GM18502 (cell line): ENCODE results near the gene DEFB126.
"Not testable (repeated sequence)": the region's sequence is repeated elsewhere in the genome, so short reads cannot be mapped to it uniquely, and the experiment has no call there.

ENCODE experiments used
- ATAC-seq: cut with Tn5 transposase; IDR thresholded peaks from one replicate; pipeline ENCODE4 v1.9.1; 2021; ENCODE audit warnings: mild to moderate bottlenecking; ENCODE audit not compliant: unreplicated experiment, poor library complexity

The DEFB126 gene, protein sequence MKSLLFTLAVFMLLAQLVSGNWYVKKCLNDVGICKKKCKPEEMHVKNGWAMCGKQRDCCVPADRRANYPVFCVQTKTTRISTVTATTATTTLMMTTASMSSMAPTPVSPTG

DNA sequence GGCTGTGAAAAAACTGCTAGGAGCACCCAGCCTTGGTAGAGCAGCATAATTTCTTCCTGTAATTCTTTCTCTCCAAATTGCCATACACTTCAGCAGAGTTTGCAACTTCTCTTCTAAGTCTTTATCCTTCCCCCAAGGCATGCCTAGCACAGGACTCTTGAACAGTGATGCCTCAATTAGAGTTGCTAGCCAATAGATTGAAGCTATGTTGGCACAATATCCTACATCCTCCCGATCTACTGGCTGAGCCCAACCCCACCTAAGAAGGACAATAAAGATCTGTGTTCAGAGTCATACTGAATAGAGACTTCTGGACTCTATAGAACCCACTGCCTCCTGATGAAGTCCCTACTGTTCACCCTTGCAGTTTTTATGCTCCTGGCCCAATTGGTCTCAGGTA is at the start of gene DEFB126:
Gene DEFB126, plus strand, starts transcription at position 301 of the 400 bp plus-strand sequence. Its CDS starts 39 bp downstream, at position 340.
- no peak for ATAC-seq

DNA sequence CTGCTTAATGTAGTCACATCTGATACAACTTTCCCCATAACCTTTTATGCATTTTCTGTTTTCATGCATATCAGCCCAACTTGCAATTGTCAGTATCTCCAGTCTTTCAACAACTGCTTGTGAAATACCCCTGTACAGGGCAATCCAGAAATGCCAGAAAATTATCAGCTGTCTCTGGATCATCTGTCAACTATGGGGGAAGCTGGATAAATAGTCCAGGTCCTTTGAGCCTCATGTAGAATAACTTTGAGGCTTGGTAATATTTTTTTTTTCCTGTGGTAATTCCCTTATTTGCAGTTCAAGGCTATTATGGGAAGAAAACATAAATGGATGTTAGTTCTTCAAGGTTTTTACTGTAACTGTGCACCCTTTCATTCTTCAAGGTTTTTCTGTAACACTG is 48.7 kb upstream of the DEFB126 start:
- ATAC-seq = no peak

DNA sequence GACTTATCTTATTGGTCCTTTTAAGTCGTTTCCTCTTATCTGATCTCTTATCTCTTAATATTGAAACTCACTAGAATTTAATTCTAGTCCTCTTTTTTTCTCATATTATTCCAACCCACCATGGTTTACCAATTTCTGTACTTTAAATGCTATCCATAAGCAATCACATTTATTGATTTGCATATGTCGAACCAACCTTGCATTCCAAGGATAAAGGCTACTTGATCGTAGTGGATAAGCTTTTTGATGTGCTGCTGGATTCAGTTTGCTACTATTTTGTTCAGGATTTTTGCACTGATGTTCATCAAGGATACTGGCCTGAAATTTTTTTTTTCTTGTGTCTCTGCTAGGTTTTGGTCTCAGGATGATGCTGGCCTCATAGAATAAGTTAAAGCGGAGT is 47.2 kb upstream of the DEFB126 start:
- ATAC-seq = no peak

DNA sequence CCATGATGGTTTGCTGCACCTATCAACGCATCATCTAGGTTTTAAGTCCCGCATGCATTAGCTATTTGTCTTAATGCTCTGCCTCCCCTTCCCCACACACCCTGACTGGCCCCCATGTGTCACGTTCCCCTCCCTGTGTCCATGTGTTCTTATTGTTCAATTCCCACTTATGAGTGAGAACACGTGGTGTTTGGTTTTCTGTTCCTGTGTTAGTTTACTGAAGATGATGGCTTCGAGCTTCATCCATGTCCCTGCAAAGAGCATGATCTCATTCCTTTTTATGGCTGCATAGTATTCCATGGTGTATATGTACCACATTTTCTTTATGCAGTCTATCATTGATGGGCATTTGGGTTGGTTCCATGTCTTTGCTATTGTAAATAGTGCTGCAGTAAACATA is 44.7 kb upstream of the DEFB126 start:
- not testable (repeated sequence) for ATAC-seq

DNA sequence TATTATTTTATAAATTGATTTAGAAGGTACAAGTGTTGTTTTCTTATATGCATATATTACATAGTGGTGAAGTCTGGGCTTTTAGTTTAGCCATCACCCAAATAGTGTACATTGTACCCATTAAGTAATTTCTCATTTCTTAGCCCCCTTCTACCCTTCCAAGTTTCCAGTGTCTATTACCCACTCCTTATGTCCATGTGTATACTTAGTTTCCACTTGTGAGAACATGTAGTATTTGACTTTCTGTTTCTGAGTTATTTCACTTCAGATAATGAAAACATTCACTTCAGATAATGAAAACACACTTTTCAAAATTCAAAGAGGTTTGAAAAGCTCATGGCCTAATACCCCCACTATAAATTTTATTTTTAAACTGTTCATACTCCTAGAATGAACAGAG is 40.4 kb upstream of the DEFB126 start:
- no peak for ATAC-seq

DNA sequence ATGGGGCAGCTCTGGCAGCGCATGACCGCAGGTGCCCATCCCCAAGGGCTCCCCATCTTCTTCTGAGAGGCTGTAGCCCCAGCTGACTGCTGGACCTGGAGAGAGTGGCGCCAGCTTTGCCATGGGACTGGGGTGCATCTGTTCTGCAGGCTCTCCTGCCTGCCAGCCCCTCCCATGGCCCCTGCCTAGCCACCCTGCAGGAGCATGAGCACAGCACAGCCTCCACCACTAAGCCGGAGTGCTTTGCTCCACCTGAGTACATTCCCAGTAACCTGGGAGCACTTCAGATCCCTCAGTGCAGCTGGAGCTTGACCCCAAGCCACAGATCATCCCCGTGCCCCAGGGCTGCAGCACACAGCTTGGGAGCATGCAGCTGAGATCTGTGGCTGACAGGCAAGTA is 38.9 kb upstream of the DEFB126 start:
- ATAC-seq = no peak

DNA sequence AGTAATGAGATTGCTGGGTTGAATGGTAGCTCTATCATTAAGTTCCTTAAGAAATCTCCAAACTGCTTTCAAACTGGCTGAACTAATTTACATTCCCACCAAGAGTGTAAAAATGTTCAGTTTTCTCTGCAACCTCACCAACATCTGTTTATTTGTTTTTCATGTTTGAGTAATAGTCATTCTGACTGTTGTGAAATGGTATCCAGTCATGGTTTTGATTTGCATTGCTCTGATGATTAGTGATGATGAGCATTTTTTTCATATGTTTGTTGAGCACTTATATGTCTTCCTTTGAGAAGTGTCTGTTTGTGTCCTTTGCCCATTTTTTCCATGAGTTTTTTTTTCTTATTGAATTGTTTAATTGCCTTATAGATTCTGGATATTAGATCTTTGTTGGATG is 30.0 kb upstream of the DEFB126 start:
- ATAC-seq = no peak

DNA sequence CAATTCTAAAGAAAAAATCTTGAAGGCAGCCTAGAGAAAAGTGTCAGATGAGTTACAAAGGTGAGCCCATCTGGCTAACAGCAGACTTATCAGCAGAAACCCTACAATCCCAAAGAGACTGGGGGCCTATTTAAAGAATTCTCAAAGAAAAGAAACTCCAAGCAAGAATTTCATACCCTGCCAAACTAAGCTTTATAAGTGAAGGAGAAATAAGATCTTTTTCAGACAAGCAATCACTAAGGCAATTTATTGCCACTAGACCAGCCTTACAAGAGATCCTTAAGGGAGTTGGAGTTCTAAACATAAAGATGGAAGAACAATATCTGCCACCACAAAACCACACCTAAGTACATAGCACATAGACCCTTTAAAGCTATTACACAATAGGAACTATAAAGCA is 24.9 kb upstream of the DEFB126 start:
- ATAC-seq = no peak

DNA sequence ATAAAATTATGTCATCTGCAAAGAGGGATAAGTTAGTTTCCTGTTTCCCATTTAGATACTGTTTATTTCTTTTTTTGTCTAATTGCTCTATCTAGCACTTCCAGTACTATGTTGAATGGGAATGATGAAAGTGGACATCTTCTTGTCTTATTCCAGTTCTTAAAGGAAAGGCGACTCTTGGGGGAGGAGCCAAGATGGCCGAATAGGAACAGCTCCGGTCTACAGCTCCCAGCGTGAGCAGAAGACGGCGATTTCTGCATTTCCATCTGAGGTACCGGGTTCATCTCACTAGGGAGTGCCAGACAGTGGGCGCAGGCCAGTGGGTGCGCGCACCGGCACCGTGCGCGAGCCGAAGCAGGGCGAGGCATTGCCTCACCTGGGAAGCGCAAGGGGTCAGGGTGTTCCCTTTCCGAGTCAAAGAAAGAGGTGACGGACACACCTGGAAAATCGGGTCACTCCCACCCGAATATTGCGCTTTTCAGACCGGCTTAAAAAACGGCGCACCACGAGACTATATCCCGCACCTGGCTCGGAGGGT is 12.5 kb upstream of the DEFB126 start:
- not testable (repeated sequence) for ATAC-seq

DNA sequence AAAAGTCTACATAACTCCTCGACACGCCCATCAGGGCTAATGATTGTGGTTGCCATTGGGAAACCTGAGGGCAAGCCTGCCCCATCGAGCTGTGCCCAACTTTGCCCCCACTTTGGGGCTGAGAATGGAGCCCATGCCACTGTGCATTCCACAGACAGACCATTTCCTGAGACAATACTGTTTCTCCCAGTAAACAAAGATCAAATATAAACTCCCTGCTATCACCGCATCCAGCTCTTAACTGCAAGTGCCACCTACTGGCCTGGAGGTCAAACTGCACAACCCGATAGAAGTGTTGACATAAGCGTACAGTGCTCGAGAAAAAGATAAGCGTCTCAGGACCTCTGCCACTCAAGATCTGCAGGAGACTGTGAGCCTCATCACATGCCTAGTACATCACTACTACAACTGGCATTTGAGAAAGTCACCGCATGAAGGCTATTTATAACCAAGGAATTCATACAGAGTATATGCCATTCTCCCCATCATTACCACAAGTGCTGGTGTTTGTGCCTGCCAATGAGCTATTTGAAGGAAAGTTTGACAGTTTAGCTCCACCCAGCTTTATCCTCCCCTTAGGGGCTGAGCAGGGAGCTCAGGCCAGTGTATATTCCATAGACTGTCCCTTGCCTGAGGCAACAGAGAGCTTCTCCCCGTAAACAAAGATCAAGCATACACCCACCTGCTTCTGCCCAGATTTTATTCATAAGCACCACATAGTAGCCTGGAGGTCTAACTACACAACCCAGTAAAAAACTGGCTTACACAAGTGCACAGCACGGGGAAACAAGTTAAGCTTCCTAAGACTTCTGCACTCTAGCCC is 4.5 kb upstream of the DEFB126 start:
- no peak for ATAC-seq

DNA sequence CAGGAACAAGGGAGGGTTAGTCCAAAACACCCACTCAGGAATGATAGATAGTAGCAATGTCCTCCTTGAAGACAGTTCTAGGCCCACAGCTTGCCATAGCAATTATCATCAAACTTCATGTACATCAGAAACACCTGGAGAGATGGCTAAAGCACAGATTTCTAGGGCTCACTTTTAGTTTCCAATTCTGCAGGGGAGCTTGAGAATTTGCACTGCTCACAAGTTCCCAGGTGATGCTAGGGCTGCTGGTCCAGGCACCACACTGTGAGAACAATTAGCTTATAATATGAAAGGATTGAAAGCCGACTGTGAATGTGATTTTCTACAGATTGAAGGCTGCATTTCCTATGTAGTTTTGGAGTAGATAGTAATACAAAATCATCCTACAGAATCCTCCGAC is 3.5 kb downstream of the DEFB126 start:
- ATAC-seq = no peak

DNA sequence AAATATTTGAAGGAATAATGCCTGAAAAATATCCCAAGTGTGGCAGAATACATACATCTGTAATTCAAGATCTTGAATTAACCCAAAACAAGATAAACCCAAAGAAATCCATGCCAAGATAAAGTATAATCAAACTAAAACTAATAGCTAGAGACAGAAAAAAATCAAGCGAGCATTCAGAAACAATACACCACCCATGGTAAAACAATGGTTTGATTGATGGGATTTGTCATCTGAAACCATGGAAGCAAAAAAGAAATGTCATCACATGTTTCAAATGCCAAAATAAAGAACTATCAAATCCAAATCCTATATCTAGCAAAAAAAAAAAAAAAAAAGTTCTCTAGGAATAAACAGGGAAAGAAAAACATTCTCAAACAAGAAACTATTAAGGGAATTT is 9.7 kb downstream of the DEFB126 start:
- no peak for ATAC-seq

DNA sequence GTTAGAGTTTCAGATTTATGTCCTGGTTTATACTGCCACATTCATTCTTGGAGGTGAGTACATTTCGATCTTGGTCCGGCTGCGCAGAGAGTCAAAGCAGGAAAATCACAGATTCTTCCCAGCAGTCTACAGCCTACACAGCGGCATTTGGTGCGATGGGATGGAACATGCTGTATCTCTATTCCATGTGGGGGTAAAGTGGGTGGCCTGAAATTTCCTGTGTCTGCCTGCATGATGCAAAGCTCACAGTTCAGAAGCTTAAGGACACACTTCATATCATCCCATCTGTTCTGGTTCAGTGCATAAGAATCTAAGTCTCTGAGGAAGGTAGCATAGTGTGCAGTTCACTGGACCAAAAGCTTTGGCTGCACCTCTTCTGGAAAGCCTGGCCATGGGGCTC is 14.8 kb downstream of the DEFB126 start, which contains the start of gene DEFB127:
Gene DEFB127, plus strand, starts transcription at position 301 of the 400 bp plus-strand sequence. Its CDS starts 91 bp downstream, at position 392.
- no peak for ATAC-seq

DNA sequence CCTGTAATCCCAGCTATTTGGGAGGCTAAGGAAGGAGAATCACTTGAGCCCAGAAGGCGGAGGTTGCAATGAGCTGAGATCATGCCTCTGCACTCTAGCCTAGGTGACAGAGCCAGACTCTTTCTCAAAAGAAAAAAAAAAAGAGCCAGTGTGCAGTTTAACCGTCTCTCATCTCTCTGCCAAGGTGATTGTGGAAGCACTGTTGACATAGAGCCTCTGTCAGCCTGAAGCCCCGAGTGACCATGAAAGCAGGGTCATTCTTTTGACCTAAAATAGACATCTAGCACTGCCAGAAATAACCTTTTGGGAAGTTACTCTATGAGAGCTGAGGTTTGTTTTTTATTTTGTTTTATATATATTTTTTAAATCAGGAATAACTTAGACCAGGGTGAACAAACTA is 22.2 kb downstream of the DEFB126 start:
- ATAC-seq = no peak

DNA sequence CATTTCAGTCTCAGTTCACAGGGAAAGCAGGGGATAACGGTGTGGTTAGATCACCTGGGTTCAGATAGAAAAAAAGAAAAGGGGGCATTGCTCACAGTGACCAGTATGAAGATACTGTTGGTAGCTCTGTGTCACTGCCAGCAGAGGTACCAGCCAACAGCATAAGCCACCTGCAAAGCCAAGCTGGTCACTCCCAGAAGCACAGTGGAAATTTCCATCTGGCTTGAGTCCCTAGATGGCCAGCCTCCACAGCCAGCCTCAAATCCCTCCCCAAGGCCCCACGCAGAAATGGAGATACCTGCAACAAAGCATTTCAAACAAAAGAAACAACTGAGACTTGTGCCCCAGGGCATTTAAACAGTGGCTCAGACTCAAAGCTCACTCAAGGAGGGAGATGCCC is 26.5 kb downstream of the DEFB126 start:
- ATAC-seq = no peak

DNA sequence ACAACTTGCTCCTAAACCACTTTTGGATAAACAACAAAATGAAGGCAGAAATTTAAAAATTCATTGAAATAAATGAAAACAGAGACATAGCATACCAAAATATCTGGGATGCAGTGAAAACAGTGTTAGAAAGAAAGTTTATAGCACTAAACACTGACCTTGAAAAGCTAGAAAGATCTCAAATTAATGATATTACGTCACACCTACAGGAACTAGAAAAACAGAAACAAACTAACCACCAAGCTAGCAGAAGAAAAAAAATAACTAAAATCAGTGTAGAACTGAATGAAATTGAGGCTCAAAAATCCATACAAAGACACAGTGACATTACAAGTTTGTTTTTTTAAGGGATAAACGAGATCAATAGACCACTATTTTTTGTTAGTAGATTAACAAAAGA is 41.9 kb downstream of the DEFB126 start:
- ATAC-seq = no peak

DNA sequence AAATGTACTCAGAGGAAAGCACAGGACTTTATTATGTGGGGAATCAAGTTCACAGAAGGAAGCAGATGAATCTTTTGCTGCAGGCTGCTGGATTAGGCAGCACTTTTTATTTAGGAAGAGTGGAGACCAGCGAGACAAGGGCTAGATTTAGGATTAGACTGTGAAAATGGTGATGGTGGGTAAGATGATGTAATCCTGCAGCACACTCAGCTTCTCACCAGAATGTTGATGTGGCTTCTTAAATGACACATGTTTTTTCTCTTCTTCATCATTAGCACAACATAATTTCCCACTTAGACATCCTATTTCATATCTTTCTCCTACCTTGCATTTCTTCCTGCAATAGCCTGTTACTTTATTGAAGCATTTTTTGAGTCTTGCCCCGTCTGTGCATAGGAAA is 45.3 kb downstream of the DEFB126 start:
- no peak for ATAC-seq

DNA sequence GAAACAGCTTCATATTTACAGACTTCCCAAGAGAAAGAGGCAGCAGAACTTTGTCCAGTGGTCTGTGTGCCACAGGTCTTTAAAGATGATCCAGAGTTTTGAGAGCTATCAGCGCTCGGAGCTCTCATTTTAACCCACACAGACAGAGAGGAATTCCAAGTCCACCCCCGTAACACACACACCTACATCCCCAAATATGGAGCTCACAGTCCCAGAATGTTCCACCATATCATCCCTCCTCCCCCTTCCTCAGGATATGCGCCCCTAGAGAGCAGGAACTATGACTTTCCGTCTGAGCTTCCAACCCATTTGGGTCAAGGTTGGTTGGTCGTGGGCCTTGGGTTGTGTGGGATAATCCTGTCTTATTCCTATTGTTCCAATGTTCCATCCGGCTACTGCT is 47.2 kb downstream of the DEFB126 start, which contains the start of gene DEFB128:
Gene DEFB128, minus strand, starts transcription at position 101 of the 400 bp plus-strand sequence. Its CDS starts 88 bp downstream, at position 13.
- no peak for ATAC-seq
